HepG2 (cell line): Measurements from ENCODE around the gene CFHR2. TPM values are rescaled to one million over a fixed set of nuclear protein-coding genes. Genes with fewer than 3 reads are reported as not detected.

ENCODE experiments used
- ATAC-seq: fragments of 200-7000 bp; cut with Tn5 transposase; 3 replicates; pipeline ENCODE4 v1.9.1; 2020; ENCODE audit warnings: mild to moderate bottlenecking, moderate library complexity
- BruUV-seq: library from RNA; stranded (reverse); fragments of 400-500 nt; replicated peaks from 2 replicates; lab custom pipeline; 2021; lab: Mats Ljungman, UMichigan
- CTCF ChIA-PET: fragments of 300-600 bp; formaldehyde crosslinking; extraction: SDS; loops from one replicate; lab custom pipeline; 2021; ENCODE audit warnings: low total read pairs, inconsistent platforms, low intra/inter-chr PET ratio; lab: Yijun Ruan, JAX
- POLR2A ChIA-PET: fragments of 350-600 bp; sonication (Branson Sonifier 250); formaldehyde crosslinking; loops from one replicate; lab custom pipeline; 2020; ENCODE audit warnings: antibody characterized with exemption, inconsistent platforms; lab: Yijun Ruan, JAX
- DNase-seq: peaks from one replicate; pipeline ENCODE4 v3.0.0-alpha.2; 2015; ENCODE audit warnings: low spot score
- FAIRE-seq: peaks from 3 replicates; lab custom pipeline; 2011; peaks lifted over from hg19 to GRCh38; lab: Jason Lieb, UNC
- H2AFZ ChIP-seq: one replicate; pipeline ENCODE4 v1.6.1; 2011; ENCODE audit warnings: low read length, inconsistent platforms
- H3K27ac ChIP-seq: fragments of 300-600 bp; 3 replicates; pipeline ENCODE4 v1.8.0; 2011; ENCODE audit warnings: mixed run types, mild to moderate bottlenecking, mixed read lengths, low read length, inconsistent platforms; ENCODE audit not compliant: insufficient read depth; ENCODE audit errors: extremely low read length
- H3K27me3 ChIP-seq, 2 experiments: fragments of 200-600 bp in 1 of 2; 2 replicates in 1 of 2; 3 replicates in 1 of 2; pipeline versions ENCODE4 v1.6.0 to v1.8.0; 2011; ENCODE audit warnings: low read length in 2 of 2, mild to moderate bottlenecking in 2 of 2, moderate library complexity in 2 of 2, inconsistent platforms in 1 of 2; ENCODE audit not compliant: insufficient read depth in 2 of 2, control insufficient read depth in 1 of 2
- H3K36me3 ChIP-seq, 2 experiments: fragments of 200-600 bp in 1 of 2; replicated peaks in 1 of 2; 2 replicates in 1 of 2; 3 replicates in 1 of 2; pipeline versions ENCODE4 v1.5.1 to v1.8.0; 2011; ENCODE audit warnings: low read length in 2 of 2, inconsistent platforms in 1 of 2; ENCODE audit not compliant: insufficient read depth in 2 of 2, control insufficient read depth in 1 of 2
- H3K4me1 ChIP-seq: 2 replicates; pipeline ENCODE4 v1.5.1; 2012; ENCODE audit warnings: low read length, inconsistent platforms; ENCODE audit not compliant: insufficient read depth
- H3K4me2 ChIP-seq: 2 replicates; pipeline ENCODE4 v1.6.0; 2011; ENCODE audit warnings: low read depth, low read length, inconsistent platforms
- H3K4me3 ChIP-seq, 3 experiments: fragments of 200-600 bp in 1 of 3; sonication (generic), shearing (Covaris generic) in 1 of 3; replicated peaks in 1 of 3; 2 replicates each; pipeline ENCODE4 v1.5.1; 2011 to 2016; ENCODE audit warnings: low read length in 3 of 3, inconsistent platforms in 2 of 3, low read depth in 2 of 3, mild to moderate bottlenecking in 2 of 3, control low read depth in 1 of 3, mixed read lengths in 1 of 3; ENCODE audit not compliant: insufficient read depth in 1 of 3
- H3K79me2 ChIP-seq: one replicate; pipeline ENCODE4 v1.6.1; 2011; ENCODE audit warnings: low read length, inconsistent platforms; ENCODE audit not compliant: insufficient read depth
- H3K9ac ChIP-seq: 2 replicates; pipeline ENCODE4 v1.6.0; 2011; ENCODE audit warnings: mild to moderate bottlenecking, low read depth, low read length, inconsistent platforms; ENCODE audit not compliant: insufficient read depth
- H3K9me3 ChIP-seq: 2 replicates; pipeline ENCODE4 v1.5.1; 2012; ENCODE audit warnings: mild to moderate bottlenecking, low read length
- H4K20me1 ChIP-seq: 2 replicates; pipeline ENCODE4 v1.6.0; 2011; ENCODE audit warnings: inconsistent platforms, mild to moderate bottlenecking, low read length, moderate library complexity; ENCODE audit not compliant: insufficient read depth
- GABPA ChIP-seq, 2 experiments: IDR thresholded peaks; 2 replicates each; pipeline ENCODE4 v1.6.1; 2011 to 2016; ENCODE audit warnings: low read depth in 2 of 2, low read length in 1 of 2, missing biosample characterization in 1 of 2, missing genetic modification characterization in 1 of 2
- MATR3 ChIP-seq: sonication (generic); formaldehyde crosslinking; IDR thresholded peaks from 2 replicates; pipeline ENCODE4 v1.4.0; 2020; ENCODE audit warnings: missing genetic modification reagents
- SRY ChIP-seq: sonication (generic); formaldehyde crosslinking; IDR thresholded peaks from 2 replicates; pipeline ENCODE4 v1.8.0; 2022; ENCODE audit warnings: mild to moderate bottlenecking, missing genetic modification reagents
- ZNF160 ChIP-seq: sonication (generic); formaldehyde crosslinking; IDR thresholded peaks from 2 replicates; pipeline ENCODE4 v1.8.0; 2022; ENCODE audit warnings: mild to moderate bottlenecking, inconsistent platforms, missing genetic modification reagents
- ZNF383 ChIP-seq: sonication (generic); formaldehyde crosslinking; IDR thresholded peaks from 2 replicates; pipeline ENCODE4 v1.4.0; 2020; ENCODE audit warnings: missing genetic modification reagents, mild to moderate bottlenecking, borderline replicate concordance
- ZNF557 ChIP-seq: sonication (generic); formaldehyde crosslinking; IDR thresholded peaks from 2 replicates; pipeline ENCODE4 v1.4.0; 2020; ENCODE audit warnings: missing genetic modification reagents
- WGBS: methylation state at CpG from one replicate; pipeline ENCODE4 v1.1.6; 2017; ENCODE audit warnings: low lambda C conversion rate; 5-methylcytosine and 5-hydroxymethylcytosine counted together
- in situ Hi-C: cut with HindIII; loops from 2 replicates; pipeline ENCODE4 v1.10.0; 2017; ENCODE audit warnings: low pct_unique_long_range_greater_than_20kb; ENCODE audit not compliant: extremely low pct_ligation_motif_present
- intact Hi-C: fragments of 100-400 bp; cut with micrococcal nuclease; formaldehyde crosslinking; loops from one replicate; pipeline ENCODE4 v1.10.0; 2022; ENCODE audit not compliant: unreplicated experiment
- polyA plus RNA-seq, 8 experiments: library from polyadenylated mRNA; depleted of rRNA in 3 of 8; stranded (reverse) in 7 of 8; unstranded in 1 of 8; fragments of >200 nt; fragmentation: Illumina TruSeq in 4 of 8; extraction: Trizol in 4 of 8; gene quantifications; 2 replicates each; pipeline versions ENCODE4 v1.2.1 to v1.2.3, GENCODE V29; 2011 to 2016; ENCODE audit warnings: low read depth in 4 of 8, missing spikeins in 1 of 8, mixed read lengths in 1 of 8; ENCODE audit not compliant: insufficient read depth in 1 of 8
- total RNA-seq, 5 experiments: library from RNA; depleted of rRNA; stranded (reverse); fragments of >200 nt; fragmentation: Illumina TruSeq; extraction: Trizol; gene quantifications; 2 replicates each; pipeline ENCODE4 v1.2.3, GENCODE V29; 2016; ENCODE audit warnings: low read depth in 1 of 5
- TF ChIP-seq, protein P1 (sequence below): sonication (generic); formaldehyde crosslinking; IDR thresholded peaks from 2 replicates; pipeline ENCODE4 v1.5.0; 2020; ENCODE audit warnings: mild to moderate bottlenecking, missing genetic modification reagents
- TF ChIP-seq, protein P2 (sequence below): sonication (generic); formaldehyde crosslinking; IDR thresholded peaks from 2 replicates; pipeline ENCODE4 v1.5.1; 2020; ENCODE audit warnings: missing genetic modification reagents, mild to moderate bottlenecking, borderline replicate concordance
- TF ChIP-seq, protein P3 (sequence below): sonication (generic); formaldehyde crosslinking; IDR thresholded peaks from 2 replicates; pipeline ENCODE4 v1.8.0; 2022; ENCODE audit warnings: missing genetic modification reagents, mild to moderate bottlenecking, moderate library complexity, borderline replicate concordance

The CFHR2 gene
- total and polyA plus RNA-seq, 2 of the 13 experiments (the other 11 are each of a cell fraction or from before 2014, with no cell fraction given), result not detected

DNA sequence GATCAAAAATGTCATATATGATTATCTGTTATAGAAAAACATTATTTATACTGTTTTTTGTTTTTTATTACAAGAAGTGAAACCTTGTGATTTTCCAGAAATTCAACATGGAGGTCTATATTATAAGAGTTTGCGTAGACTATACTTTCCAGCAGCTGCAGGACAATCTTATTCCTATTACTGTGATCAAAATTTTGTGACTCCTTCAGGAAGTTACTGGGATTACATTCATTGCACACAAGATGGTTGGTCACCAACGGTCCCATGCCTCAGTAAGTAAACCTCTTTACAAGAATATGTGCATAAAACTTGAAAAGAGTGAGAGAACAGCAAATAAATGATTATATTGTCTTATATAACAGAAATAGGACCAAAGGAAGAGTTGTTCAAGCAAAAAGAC is 41.2 kb upstream of the CFHR2 start:
- in situ Hi-C loops, result no loop called here
- ChIA-PET CTCF (no interaction called here), POLR2A (no interaction called here)
- Histone ChIP-seq H3K4me3 (no peak overlapping the region), H2AFZ (no peak overlapping the region), H3K4me1 (no peaks in the 10 kb centered on the region), H3K9ac (no peak overlapping the region), H3K36me3 (no peaks in the 10 kb centered on the region), H3K4me2 (no peak overlapping the region), H3K9me3 (no peaks in the 10 kb centered on the region), H3K27ac (no peak overlapping the region), H4K20me1 (no peaks in the 10 kb centered on the region), H3K79me2 (no peaks in the 10 kb centered on the region), H3K27me3 (no peaks in the 10 kb centered on the region)
- FAIRE-seq (no peak), DNase-seq (no peak), ATAC-seq (no peak; the same call in 2 of the 3 replicates)
- no peak for TF ChIP-seq ZNF383
- TF ChIP-seq, protein P1, sequence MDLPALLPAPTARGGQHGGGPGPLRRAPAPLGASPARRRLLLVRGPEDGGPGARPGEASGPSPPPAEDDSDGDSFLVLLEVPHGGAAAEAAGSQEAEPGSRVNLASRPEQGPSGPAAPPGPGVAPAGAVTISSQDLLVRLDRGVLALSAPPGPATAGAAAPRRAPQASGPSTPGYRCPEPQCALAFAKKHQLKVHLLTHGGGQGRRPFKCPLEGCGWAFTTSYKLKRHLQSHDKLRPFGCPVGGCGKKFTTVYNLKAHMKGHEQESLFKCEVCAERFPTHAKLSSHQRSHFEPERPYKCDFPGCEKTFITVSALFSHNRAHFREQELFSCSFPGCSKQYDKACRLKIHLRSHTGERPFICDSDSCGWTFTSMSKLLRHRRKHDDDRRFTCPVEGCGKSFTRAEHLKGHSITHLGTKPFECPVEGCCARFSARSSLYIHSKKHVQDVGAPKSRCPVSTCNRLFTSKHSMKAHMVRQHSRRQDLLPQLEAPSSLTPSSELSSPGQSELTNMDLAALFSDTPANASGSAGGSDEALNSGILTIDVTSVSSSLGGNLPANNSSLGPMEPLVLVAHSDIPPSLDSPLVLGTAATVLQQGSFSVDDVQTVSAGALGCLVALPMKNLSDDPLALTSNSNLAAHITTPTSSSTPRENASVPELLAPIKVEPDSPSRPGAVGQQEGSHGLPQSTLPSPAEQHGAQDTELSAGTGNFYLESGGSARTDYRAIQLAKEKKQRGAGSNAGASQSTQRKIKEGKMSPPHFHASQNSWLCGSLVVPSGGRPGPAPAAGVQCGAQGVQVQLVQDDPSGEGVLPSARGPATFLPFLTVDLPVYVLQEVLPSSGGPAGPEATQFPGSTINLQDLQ (CRISPR knock-in tag), result no peak
- TF ChIP-seq, protein P2, sequence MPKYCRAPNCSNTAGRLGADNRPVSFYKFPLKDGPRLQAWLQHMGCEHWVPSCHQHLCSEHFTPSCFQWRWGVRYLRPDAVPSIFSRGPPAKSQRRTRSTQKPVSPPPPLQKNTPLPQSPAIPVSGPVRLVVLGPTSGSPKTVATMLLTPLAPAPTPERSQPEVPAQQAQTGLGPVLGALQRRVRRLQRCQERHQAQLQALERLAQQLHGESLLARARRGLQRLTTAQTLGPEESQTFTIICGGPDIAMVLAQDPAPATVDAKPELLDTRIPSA, result no peak
- intact Hi-C loops, result no loop called here
- BruUV-seq, result no TSS peak
- 48% methylated on average over 2 of the region's 2 CpGs for WGBS

DNA sequence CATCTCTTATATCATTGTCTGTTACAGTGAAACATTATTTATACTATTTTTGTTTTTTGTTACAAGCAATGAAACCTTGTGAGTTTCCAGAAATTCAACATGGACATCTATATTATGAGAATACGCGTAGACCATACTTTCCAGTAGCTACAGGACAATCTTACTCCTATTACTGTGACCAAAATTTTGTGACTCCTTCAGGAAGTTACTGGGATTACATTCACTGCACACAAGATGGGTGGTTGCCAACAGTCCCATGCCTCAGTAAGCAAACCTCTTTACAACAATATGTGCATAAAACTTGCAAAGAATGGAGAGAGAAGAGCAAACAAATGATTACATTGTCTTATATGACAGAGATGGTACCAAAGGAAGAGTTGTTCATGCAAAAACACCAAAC is 33.3 kb upstream of the CFHR2 start:
- no peak overlapping the region for H2AFZ ChIP-seq
- no peak overlapping the region for H3K4me2 ChIP-seq
- no peak overlapping the region for H3K9ac ChIP-seq
- H3K79me2 ChIP-seq, result no peaks in the 10 kb centered on the region
- POLR2A ChIA-PET, result no interaction called here
- CTCF ChIA-PET, result no interaction called here
- H3K4me3 ChIP-seq, result no peak overlapping the region
- DNase-seq, result no peak
- TF ChIP-seq MATR3 (CRISPR knock-in tag) (no peak), ZNF160 (CRISPR knock-in tag) (no peak), ZNF557 (CRISPR knock-in tag) (no peak), SRY (CRISPR knock-in tag) (no peak), GABPA (IDR thresholded peaks at IDR 0.05; ENCODE audit: low read depth, low read length) (no peak), GABPA (CRISPR knock-in tag; IDR thresholded peaks at IDR 0.05; ENCODE audit: low read depth) (no peak)
- TF ChIP-seq, protein P3, sequence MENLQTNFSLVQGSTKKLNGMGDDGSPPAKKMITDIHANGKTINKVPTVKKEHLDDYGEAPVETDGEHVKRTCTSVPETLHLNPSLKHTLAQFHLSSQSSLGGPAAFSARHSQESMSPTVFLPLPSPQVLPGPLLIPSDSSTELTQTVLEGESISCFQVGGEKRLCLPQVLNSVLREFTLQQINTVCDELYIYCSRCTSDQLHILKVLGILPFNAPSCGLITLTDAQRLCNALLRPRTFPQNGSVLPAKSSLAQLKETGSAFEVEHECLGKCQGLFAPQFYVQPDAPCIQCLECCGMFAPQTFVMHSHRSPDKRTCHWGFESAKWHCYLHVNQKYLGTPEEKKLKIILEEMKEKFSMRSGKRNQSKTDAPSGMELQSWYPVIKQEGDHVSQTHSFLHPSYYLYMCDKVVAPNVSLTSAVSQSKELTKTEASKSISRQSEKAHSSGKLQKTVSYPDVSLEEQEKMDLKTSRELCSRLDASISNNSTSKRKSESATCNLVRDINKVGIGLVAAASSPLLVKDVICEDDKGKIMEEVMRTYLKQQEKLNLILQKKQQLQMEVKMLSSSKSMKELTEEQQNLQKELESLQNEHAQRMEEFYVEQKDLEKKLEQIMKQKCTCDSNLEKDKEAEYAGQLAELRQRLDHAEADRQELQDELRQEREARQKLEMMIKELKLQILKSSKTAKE (CRISPR knock-in tag), result no peak
- TF ChIP-seq, all 625 proteins: peak for 0
- intact Hi-C loops, result no loop called here
- Histone ChIP-seq H3K27me3 (no peaks in the 10 kb centered on the region), H4K20me1 (no peaks in the 10 kb centered on the region), H3K27ac (no peak overlapping the region), H3K4me1 (no peaks in the 10 kb centered on the region), H3K36me3 (no peaks in the 10 kb centered on the region), H3K9me3 (no peaks in the 10 kb centered on the region)
- BruUV-seq, result no TSS peak
- in situ Hi-C loops, result no loop called here
- 97% methylated on average over 2 of the region's 2 CpGs for WGBS
- FAIRE-seq (no peak), ATAC-seq (peak; percentile 53; the same call in 1 of the 3 replicates)
